SK-N-SH (cell line): ENCODE results near the gene NOTO. TPM values are rescaled to one million over a fixed set of nuclear protein-coding genes. Genes with fewer than 3 reads are reported as not detected.

Source experiments
- CTCF ChIA-PET: fragments of 300-600, 350-600 bp; formaldehyde crosslinking; extraction: SDS; loops from one replicate; lab custom pipeline; 2021; lab: Yijun Ruan, JAX
- POLR2A ChIA-PET: fragments of 350-600 bp; sonication (Branson Sonifier 250); formaldehyde crosslinking; extraction: SDS; loops from one replicate; lab custom pipeline; 2020; ENCODE audit warnings: antibody characterized with exemption, inconsistent platforms; lab: Yijun Ruan, JAX
- DNase-seq: peaks from one replicate; pipeline ENCODE4 v3.0.0; 2012
- H2AFZ ChIP-seq: fragments of 200-600 bp; sonication (generic); 2 replicates; pipeline ENCODE4 v1.8.1; 2016; ENCODE audit warnings: antibody characterized with exemption, mild to moderate bottlenecking, low read depth
- H3F3A ChIP-seq: fragments of 200-600 bp; sonication (generic); replicated peaks from 2 replicates; pipeline ENCODE3; 2016; ENCODE audit warnings: antibody characterized with exemption, mild to moderate bottlenecking; ENCODE audit not compliant: insufficient read depth
- H3K27ac ChIP-seq, 2 experiments: fragments of 200-500 bp in 1 of 2; fragments of 200-600 bp in 1 of 2; sonication (Bioruptor generic) in 1 of 2; sonication (generic), shearing (Covaris generic) in 1 of 2; 2 replicates each; pipeline versions ENCODE4 v1.5.1 to v1.6.1; 2014 to 2016; ENCODE audit warnings: low read depth in 2 of 2, inconsistent platforms in 1 of 2, low read length in 1 of 2, mild to moderate bottlenecking in 1 of 2, mixed read lengths in 1 of 2
- H3K27me3 ChIP-seq: fragments of 200-600 bp; sonication (generic), shearing (Covaris generic); 2 replicates; pipeline ENCODE4 v1.6.1; 2016; ENCODE audit warnings: mixed run types; ENCODE audit not compliant: insufficient read depth
- H3K36me3 ChIP-seq, 2 experiments: fragments of 200-500 bp in 1 of 2; fragments of 200-600 bp in 1 of 2; sonication (Bioruptor generic) in 1 of 2; sonication (generic) in 1 of 2; replicated peaks in 1 of 2; 2 replicates each; pipeline versions ENCODE3 to v1.5.1; 2014 to 2016; ENCODE audit warnings: low read length in 1 of 2, mild to moderate bottlenecking in 1 of 2; ENCODE audit not compliant: insufficient read depth in 2 of 2, control insufficient read depth in 1 of 2
- H3K4me1 ChIP-seq, 2 experiments: fragments of 200-500 bp in 1 of 2; fragments of 200-600 bp in 1 of 2; sonication (Bioruptor generic) in 1 of 2; sonication (generic), shearing (Covaris generic) in 1 of 2; 2 replicates each; pipeline versions ENCODE4 v1.5.1 to v1.6.1; 2014 to 2016; ENCODE audit warnings: low read depth in 1 of 2, low read length in 1 of 2, mixed run types in 1 of 2; ENCODE audit not compliant: insufficient read depth in 2 of 2, control insufficient read depth in 1 of 2
- H3K4me2 ChIP-seq: fragments of 200-600 bp; sonication (generic), shearing (Covaris generic); 2 replicates; pipeline ENCODE4 v1.6.1; 2017; ENCODE audit warnings: mixed run types
- H3K4me3 ChIP-seq, 2 experiments: fragments of 200-500 bp in 1 of 2; fragments of 200-600 bp in 1 of 2; sonication (Bioruptor generic) in 1 of 2; sonication (generic), shearing (Covaris generic) in 1 of 2; 2 replicates each; pipeline versions ENCODE4 v1.5.1 to v1.8.1; 2014 to 2016; ENCODE audit warnings: low read depth in 2 of 2, inconsistent platforms in 1 of 2, low read length in 1 of 2, mild to moderate bottlenecking in 1 of 2, mixed read lengths in 1 of 2, moderate library complexity in 1 of 2
- H3K79me2 ChIP-seq: fragments of 200-600 bp; sonication (generic); 2 replicates; pipeline ENCODE4 v1.8.1; 2017; ENCODE audit warnings: mild to moderate bottlenecking; ENCODE audit not compliant: insufficient read depth
- H3K9ac ChIP-seq: fragments of 200-600 bp; sonication (generic); 2 replicates; pipeline ENCODE4 v1.6.1; 2017; ENCODE audit warnings: mixed run types
- H3K9me2 ChIP-seq: fragments of 200-600 bp; sonication (generic); 2 replicates; pipeline ENCODE4 v1.6.1; 2017; ENCODE audit warnings: mixed run types
- H3K9me3 ChIP-seq: fragments of 200-600 bp; sonication (generic); 2 replicates; pipeline ENCODE4 v1.6.1; 2017; ENCODE audit warnings: mixed run types, mild to moderate bottlenecking, moderate library complexity
- H4K20me1 ChIP-seq: fragments of 200-600 bp; sonication (generic); 2 replicates; pipeline ENCODE4 v1.6.1; 2017; ENCODE audit warnings: mild to moderate bottlenecking, mixed run types; ENCODE audit not compliant: insufficient read depth
- CHD2 ChIP-seq: fragments of 150-350 bp; IDR thresholded peaks from 2 replicates; pipeline ENCODE4 v1.6.1; 2018; ENCODE audit warnings: low read length; ENCODE audit not compliant: partially characterized antibody
- ELF1 ChIP-seq: IDR thresholded peaks from 2 replicates; pipeline ENCODE4 v1.4.0; 2012
- EZH2phosphoT487 ChIP-seq: fragments of 200-600 bp; sonication (generic); IDR thresholded peaks from 2 replicates; pipeline ENCODE4 v1.6.1; 2017; ENCODE audit warnings: low read depth, mixed run types, mild to moderate bottlenecking, antibody characterized with exemption, moderate library complexity, borderline replicate concordance
- FOXJ3 ChIP-seq: sonication (generic); formaldehyde crosslinking; IDR thresholded peaks from 2 replicates; pipeline ENCODE4 v1.5.1; 2020; ENCODE audit warnings: mild to moderate bottlenecking, missing genetic modification reagents
- GATA2 ChIP-seq: sonication (generic); formaldehyde crosslinking; IDR thresholded peaks from 2 replicates; pipeline ENCODE4 v1.5.0; 2020; ENCODE audit warnings: mild to moderate bottlenecking, missing genetic modification reagents
- IRF3 ChIP-seq: fragments of 150-350 bp; IDR thresholded peaks from 2 replicates; pipeline ENCODE4 v1.6.1; 2016; ENCODE audit warnings: mild to moderate bottlenecking, low read depth, low read length
- MXI1 ChIP-seq: IDR thresholded peaks from 2 replicates; pipeline ENCODE4 v1.6.1; 2012; ENCODE audit warnings: mild to moderate bottlenecking, low read depth, low read length, improper control_type of control experiment
- PBX3 ChIP-seq: IDR thresholded peaks from 2 replicates; pipeline ENCODE4; 2012
- RCOR1 ChIP-seq: fragments of 150-350 bp; IDR thresholded peaks from 2 replicates; pipeline ENCODE4 v1.6.1; 2017; ENCODE audit warnings: antibody characterized with exemption, low read length
- RFX5 ChIP-seq: IDR thresholded peaks from 2 replicates; pipeline ENCODE4 v1.6.1; 2012; ENCODE audit warnings: mild to moderate bottlenecking, improper control_type of control experiment, low read length
- RXRA ChIP-seq: IDR thresholded peaks from 2 replicates; pipeline ENCODE4 v1.4.0; 2012; ENCODE audit warnings: low read depth, mild to moderate bottlenecking, borderline replicate concordance
- SIN3A ChIP-seq: IDR thresholded peaks from 2 replicates; pipeline ENCODE4 v1.6.1; 2012; ENCODE audit warnings: low read depth, mild to moderate bottlenecking, low read length, moderate library complexity, borderline replicate concordance
- SMC3 ChIP-seq: IDR thresholded peaks from 2 replicates; pipeline ENCODE4 v1.6.1; 2012; ENCODE audit warnings: low read depth, low read length, improper control_type of control experiment
- TCF12 ChIP-seq: IDR thresholded peaks from 2 replicates; pipeline ENCODE4 v1.4.0; 2012
- YY1 ChIP-seq: IDR thresholded peaks from 2 replicates; pipeline ENCODE4 v1.4.0; 2012; ENCODE audit warnings: low read depth, mild to moderate bottlenecking
- ZBTB33 ChIP-seq: IDR thresholded peaks from 2 replicates; pipeline ENCODE4 v1.4.0; 2012; ENCODE audit warnings: low read depth, borderline replicate concordance
- WGBS: methylation state at CpG from one replicate; pipeline ENCODE4 v1.1.6; 2017; ENCODE audit warnings: low lambda C conversion rate; 5-methylcytosine and 5-hydroxymethylcytosine counted together
- polyA plus RNA-seq, 3 experiments: library from polyadenylated mRNA; depleted of rRNA; stranded (reverse); fragments of >200 nt; gene quantifications; 2 replicates each; pipeline ENCODE4 v1.2.3, GENCODE V29; 2012
- TF ChIP-seq, protein P1 (sequence below): IDR thresholded peaks from 2 replicates; pipeline ENCODE4 v1.4.0; 2012; ENCODE audit warnings: low read depth
- TF ChIP-seq, protein P2 (sequence below): fragments of 200-600 bp; sonication (generic); IDR thresholded peaks from 2 replicates; pipeline ENCODE4 v1.6.1; 2017; ENCODE audit warnings: antibody characterized with exemption, mild to moderate bottlenecking, moderate library complexity
- TF ChIP-seq, protein P3 (sequence below): IDR thresholded peaks from 2 replicates; pipeline ENCODE4 v1.6.1; 2012; ENCODE audit warnings: mild to moderate bottlenecking, low read depth, low read length, moderate library complexity

Gene NOTO
- polyA plus RNA-seq, 1 of the 3 experiments (the other 2 are of a cell fraction): not detected

- Histone ChIP-seq H3K9ac (no peak overlapping the region), H3K4me2 (no peak overlapping the region), H3K27me3 (no peaks in the 10 kb centered on the region), H3K9me3 (no peaks in the 10 kb centered on the region), H3K9me2 (no peaks in the 10 kb centered on the region), H3K36me3 (peaks cover 0 to 7% of the 10 kb centered on the region in 2 experiments), H3K4me1 (no peaks in the 10 kb centered on the region), H4K20me1 (no peaks in the 10 kb centered on the region), H3K79me2 (no peaks in the 10 kb centered on the region), H3F3A (no peaks in the 10 kb centered on the region), H2AFZ (no peak overlapping the region), H3K4me3 (no peak overlapping the region), H3K27ac (no peak overlapping the region)
- ChIA-PET CTCF (interaction anchor here (0.6 to 2.1 kb wide), 4 partner anchors 9 to 156 kb away, joined by 3 to 9 read pairs (median 4); partner anchors contain the start of gene CCT7), POLR2A (no interaction called here)
- TF ChIP-seq PBX3 (no peak), YY1 (no peak), TCF12 (no peak), ELF1 (no peak), SIN3A (no peak), GATA2 (CRISPR knock-in tag) (no peak), RCOR1 (no peak), ZBTB33 (no peak), MXI1 (no peak), SMC3 (no peak)
- TF ChIP-seq, protein P1, sequence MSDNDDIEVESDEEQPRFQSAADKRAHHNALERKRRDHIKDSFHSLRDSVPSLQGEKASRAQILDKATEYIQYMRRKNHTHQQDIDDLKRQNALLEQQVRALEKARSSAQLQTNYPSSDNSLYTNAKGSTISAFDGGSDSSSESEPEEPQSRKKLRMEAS: no peak
- TF ChIP-seq, protein P2, sequence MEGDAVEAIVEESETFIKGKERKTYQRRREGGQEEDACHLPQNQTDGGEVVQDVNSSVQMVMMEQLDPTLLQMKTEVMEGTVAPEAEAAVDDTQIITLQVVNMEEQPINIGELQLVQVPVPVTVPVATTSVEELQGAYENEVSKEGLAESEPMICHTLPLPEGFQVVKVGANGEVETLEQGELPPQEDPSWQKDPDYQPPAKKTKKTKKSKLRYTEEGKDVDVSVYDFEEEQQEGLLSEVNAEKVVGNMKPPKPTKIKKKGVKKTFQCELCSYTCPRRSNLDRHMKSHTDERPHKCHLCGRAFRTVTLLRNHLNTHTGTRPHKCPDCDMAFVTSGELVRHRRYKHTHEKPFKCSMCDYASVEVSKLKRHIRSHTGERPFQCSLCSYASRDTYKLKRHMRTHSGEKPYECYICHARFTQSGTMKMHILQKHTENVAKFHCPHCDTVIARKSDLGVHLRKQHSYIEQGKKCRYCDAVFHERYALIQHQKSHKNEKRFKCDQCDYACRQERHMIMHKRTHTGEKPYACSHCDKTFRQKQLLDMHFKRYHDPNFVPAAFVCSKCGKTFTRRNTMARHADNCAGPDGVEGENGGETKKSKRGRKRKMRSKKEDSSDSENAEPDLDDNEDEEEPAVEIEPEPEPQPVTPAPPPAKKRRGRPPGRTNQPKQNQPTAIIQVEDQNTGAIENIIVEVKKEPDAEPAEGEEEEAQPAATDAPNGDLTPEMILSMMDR: no peak
- DNase-seq: no peak
- no CpG with 5 or more reads among the region's 9 CpGs for WGBS
These were observed 56.5 kb downstream of the NOTO start for GRCh38 chr2:73258913-73259215.

GRCh38 chr2:73259276-73259675 lies 56.9 kb downstream of the NOTO start:
- Histone ChIP-seq H3K9me3 (no peaks in the 10 kb centered on the region), H3K27me3 (no peaks in the 10 kb centered on the region), H3F3A (no peaks in the 10 kb centered on the region), H4K20me1 (no peaks in the 10 kb centered on the region), H3K4me1 (no peaks in the 10 kb centered on the region), H3K79me2 (no peaks in the 10 kb centered on the region), H3K9me2 (no peaks in the 10 kb centered on the region), H2AFZ (no peak overlapping the region), H3K4me2 (no peak overlapping the region), H3K4me3 (no peak overlapping the region), H3K27ac (no peak overlapping the region), H3K36me3 (peaks cover 0 to 5% of the 10 kb centered on the region in 2 experiments), H3K9ac (no peak overlapping the region)
- POLR2A ChIA-PET: no interaction called here
- DNase-seq: no peak
- WGBS: 93% methylated on average over 8 of the region's 8 CpGs
- CTCF ChIA-PET: interaction anchor here (0.6 to 2.1 kb wide), 7 partner anchors 12 to 156 kb away, joined by 3 to 9 read pairs (median 4); partner anchors contain the start of gene CCT7
- TF ChIP-seq, protein P3, sequence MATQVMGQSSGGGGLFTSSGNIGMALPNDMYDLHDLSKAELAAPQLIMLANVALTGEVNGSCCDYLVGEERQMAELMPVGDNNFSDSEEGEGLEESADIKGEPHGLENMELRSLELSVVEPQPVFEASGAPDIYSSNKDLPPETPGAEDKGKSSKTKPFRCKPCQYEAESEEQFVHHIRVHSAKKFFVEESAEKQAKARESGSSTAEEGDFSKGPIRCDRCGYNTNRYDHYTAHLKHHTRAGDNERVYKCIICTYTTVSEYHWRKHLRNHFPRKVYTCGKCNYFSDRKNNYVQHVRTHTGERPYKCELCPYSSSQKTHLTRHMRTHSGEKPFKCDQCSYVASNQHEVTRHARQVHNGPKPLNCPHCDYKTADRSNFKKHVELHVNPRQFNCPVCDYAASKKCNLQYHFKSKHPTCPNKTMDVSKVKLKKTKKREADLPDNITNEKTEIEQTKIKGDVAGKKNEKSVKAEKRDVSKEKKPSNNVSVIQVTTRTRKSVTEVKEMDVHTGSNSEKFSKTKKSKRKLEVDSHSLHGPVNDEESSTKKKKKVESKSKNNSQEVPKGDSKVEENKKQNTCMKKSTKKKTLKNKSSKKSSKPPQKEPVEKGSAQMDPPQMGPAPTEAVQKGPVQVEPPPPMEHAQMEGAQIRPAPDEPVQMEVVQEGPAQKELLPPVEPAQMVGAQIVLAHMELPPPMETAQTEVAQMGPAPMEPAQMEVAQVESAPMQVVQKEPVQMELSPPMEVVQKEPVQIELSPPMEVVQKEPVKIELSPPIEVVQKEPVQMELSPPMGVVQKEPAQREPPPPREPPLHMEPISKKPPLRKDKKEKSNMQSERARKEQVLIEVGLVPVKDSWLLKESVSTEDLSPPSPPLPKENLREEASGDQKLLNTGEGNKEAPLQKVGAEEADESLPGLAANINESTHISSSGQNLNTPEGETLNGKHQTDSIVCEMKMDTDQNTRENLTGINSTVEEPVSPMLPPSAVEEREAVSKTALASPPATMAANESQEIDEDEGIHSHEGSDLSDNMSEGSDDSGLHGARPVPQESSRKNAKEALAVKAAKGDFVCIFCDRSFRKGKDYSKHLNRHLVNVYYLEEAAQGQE: no peak
- no peak for TF ChIP-seq IRF3
- no peak for TF ChIP-seq RXRA
- no peak for TF ChIP-seq FOXJ3 (CRISPR knock-in tag)
- TF ChIP-seq ELF1: no peak
- TF ChIP-seq RFX5: no peak
- TF ChIP-seq, protein P1: no peak
- no peak for TF ChIP-seq CHD2
- no peak for TF ChIP-seq EZH2phosphoT487
